ENCODE data around the gene ANGPTL2. TPM values are rescaled to one million over a fixed set of nuclear protein-coding genes. Genes with fewer than 3 reads are reported as not detected.

ANGPTL2 gene
- total and polyA plus RNA-seq, 9 of the 15 experiments (the other 6 are each of a cell fraction or from before 2014, with no cell fraction given) = not detected

- peak; percentile 36; the same call in 1 of the 2 replicates for TF ChIP-seq TFAP4 (CRISPR knock-in tag; IDR thresholded peaks at IDR 0.05; ENCODE audit: borderline replicate concordance)
- no peak for TF ChIP-seq JUNB (CRISPR knock-in tag; conservative IDR thresholded peaks at IDR 0.05)
- TF ChIP-seq SOX6 (IDR thresholded peaks at IDR 0.05) = peak; percentile 13; the same call in 1 of the 2 replicates
- TF ChIP-seq CTBP1 (IDR thresholded peaks at IDR 0.05; ENCODE audit: borderline replicate concordance) = peak; percentile 30; the same call in 1 of the 2 replicates
- peak; percentile 95 for TF ChIP-seq TCF3 (CRISPR knock-in tag; IDR thresholded peaks at IDR 0.05)
- no peak for TF ChIP-seq ZNF740 (CRISPR knock-in tag; IDR thresholded peaks at IDR 0.05)
- no peak for TF ChIP-seq ZNF740 (tag; IDR thresholded peaks at IDR 0.05)
- peak; percentile 59; the same call in 1 of the 2 replicates for TF ChIP-seq NFIC (IDR thresholded peaks at IDR 0.05)
- TF ChIP-seq CBFA2T3 (IDR thresholded peaks at IDR 0.05) = peak; percentile 92
- no peak for TF ChIP-seq ZNF354B (CRISPR knock-in tag; IDR thresholded peaks at IDR 0.05)
- TF ChIP-seq TAL1 (IDR thresholded peaks at IDR 0.05) = peak; percentile 87
- TF ChIP-seq SMARCE1 (IDR thresholded peaks at IDR 0.05) = no peak
- TF ChIP-seq DMBX1 (CRISPR knock-in tag; IDR thresholded peaks at IDR 0.05; ENCODE audit: borderline replicate concordance) = peak; percentile 54; the same call in 1 of the 2 replicates
- TF ChIP-seq STAT5A (IDR thresholded peaks at IDR 0.05; ENCODE audit: borderline replicate concordance, low read length) = peak; percentile 48; the same call in 1 of the 2 replicates
- TF ChIP-seq PTBP1 (IDR thresholded peaks at IDR 0.05; ENCODE audit: low read depth, low read length) = no peak
- TF ChIP-seq TSHZ1 (CRISPR knock-in tag; IDR thresholded peaks at IDR 0.05) = no peak
- TF ChIP-seq ZBTB43 (CRISPR knock-in tag; IDR thresholded peaks at IDR 0.05) = no peak
- no peak for TF ChIP-seq POLR2G (IDR thresholded peaks at IDR 0.05; ENCODE audit: low read depth, low read length)
- TF ChIP-seq ATF1 (CRISPR knock-in tag; IDR thresholded peaks at IDR 0.05) = no peak
- no peak for TF ChIP-seq ATF1 (tag; IDR thresholded peaks at IDR 0.05)
- peak; percentile 64 for TF ChIP-seq NR2C1 (IDR thresholded peaks at IDR 0.05)
- peak; percentile 75 for TF ChIP-seq NR2C1 (tag; IDR thresholded peaks at IDR 0.05)
- no peak for TF ChIP-seq HDAC3 (IDR thresholded peaks at IDR 0.05; ENCODE audit: borderline replicate concordance, partially characterized antibody)
- peak; percentile 62 for TF ChIP-seq MTA2 (IDR thresholded peaks at IDR 0.05; ENCODE audit: low read depth)
- TF ChIP-seq ZNF12 (CRISPR knock-in tag; IDR thresholded peaks at IDR 0.05) = 0 out of 2 replicates have a peak, but pooled peaks have one; percentile 51
Observed at GRCh38 chr9:127168756-127169574, 46.5 kb upstream of the ANGPTL2 start (continued).

Data from K562 (cell line).